Measurements from ENCODE around the gene UBE4A. TPM values are rescaled to one million over a fixed set of nuclear protein-coding genes. Genes with fewer than 3 reads are reported as not detected.

The UBE4A gene
- total and polyA plus RNA-seq, 2 of the 4 experiments (the other 2 are of a cell fraction), result 15.2 to 69.7 TPM

DNA sequence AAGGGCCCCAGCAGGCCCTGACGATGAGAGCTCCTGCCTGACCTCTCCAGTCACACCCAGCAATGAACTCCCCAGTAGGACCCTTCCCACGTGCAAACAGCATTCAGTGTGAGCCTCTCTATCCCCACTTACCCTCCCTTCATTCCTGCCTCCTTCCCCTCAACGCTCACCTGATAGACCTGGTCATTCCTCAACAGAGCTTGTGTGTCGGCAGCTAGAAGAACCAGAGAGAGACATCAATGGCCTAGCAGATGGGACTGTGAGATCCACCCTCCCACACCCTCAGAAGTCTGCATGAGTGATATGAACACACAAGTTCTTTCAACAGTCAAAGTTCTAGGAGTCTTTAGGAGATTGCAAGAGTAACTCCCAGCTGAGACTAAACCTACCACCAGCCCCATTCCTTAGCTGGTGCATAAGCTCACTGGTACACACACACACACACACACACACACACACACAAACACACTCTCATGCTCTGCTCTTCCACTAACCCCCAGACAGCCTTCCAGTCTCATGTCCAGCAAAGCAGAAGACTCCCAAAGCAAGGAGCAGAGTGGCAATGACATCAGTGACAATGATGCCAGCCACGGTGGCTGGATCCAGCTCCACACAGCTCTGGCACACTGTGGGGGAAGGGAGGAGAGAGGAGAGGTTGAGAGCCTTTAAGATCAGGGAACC, 20.0 kb upstream of the UBE4A start:
- no peak overlapping the region for H4K91ac ChIP-seq (ENCODE audit: insufficient read depth, low read depth, low read length)
- H4K20me1 ChIP-seq (ENCODE audit: insufficient read depth, low read length), result no peaks in the 10 kb centered on the region
- no peak overlapping the region for H3K56ac ChIP-seq (ENCODE audit: extremely low read depth, insufficient read depth, low read length)
- no peak overlapping the region for H2AK5ac ChIP-seq (ENCODE audit: low read depth, low read length)
- H2BK15ac ChIP-seq (ENCODE audit: low read depth, low read length), result no peak overlapping the region
- no peaks in the 10 kb centered on the region for H3K9me1 ChIP-seq (ENCODE audit: insufficient read depth, low read length)
- BruUV-seq (replicated peaks), result no TSS peak
- H2AFZ ChIP-seq (replicated peaks; ENCODE audit: low read length, poor library complexity), result no peak overlapping the region
- H3K23ac ChIP-seq (ENCODE audit: low read depth, low read length), result no peak overlapping the region
- no peaks in the 10 kb centered on the region for H3K79me1 ChIP-seq (ENCODE audit: low read depth in 1 of 2, low read length in 2 of 2)
- no peak overlapping the region for H4K8ac ChIP-seq (ENCODE audit: low read depth in 2 of 2, low read length in 2 of 2)
- H3K4me2 ChIP-seq (ENCODE audit: low read depth, low read length), result no peak overlapping the region
- TF ChIP-seq, protein P1, sequence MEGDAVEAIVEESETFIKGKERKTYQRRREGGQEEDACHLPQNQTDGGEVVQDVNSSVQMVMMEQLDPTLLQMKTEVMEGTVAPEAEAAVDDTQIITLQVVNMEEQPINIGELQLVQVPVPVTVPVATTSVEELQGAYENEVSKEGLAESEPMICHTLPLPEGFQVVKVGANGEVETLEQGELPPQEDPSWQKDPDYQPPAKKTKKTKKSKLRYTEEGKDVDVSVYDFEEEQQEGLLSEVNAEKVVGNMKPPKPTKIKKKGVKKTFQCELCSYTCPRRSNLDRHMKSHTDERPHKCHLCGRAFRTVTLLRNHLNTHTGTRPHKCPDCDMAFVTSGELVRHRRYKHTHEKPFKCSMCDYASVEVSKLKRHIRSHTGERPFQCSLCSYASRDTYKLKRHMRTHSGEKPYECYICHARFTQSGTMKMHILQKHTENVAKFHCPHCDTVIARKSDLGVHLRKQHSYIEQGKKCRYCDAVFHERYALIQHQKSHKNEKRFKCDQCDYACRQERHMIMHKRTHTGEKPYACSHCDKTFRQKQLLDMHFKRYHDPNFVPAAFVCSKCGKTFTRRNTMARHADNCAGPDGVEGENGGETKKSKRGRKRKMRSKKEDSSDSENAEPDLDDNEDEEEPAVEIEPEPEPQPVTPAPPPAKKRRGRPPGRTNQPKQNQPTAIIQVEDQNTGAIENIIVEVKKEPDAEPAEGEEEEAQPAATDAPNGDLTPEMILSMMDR (conservative IDR thresholded peaks at IDR 0.05; ENCODE audit: low read depth, low read length), result no peak
- TF ChIP-seq, protein P2, sequence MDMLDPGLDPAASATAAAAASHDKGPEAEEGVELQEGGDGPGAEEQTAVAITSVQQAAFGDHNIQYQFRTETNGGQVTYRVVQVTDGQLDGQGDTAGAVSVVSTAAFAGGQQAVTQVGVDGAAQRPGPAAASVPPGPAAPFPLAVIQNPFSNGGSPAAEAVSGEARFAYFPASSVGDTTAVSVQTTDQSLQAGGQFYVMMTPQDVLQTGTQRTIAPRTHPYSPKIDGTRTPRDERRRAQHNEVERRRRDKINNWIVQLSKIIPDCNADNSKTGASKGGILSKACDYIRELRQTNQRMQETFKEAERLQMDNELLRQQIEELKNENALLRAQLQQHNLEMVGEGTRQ (IDR thresholded peaks at IDR 0.05; ENCODE audit: low read depth, low read length), result no peak
- no peak overlapping the region for H2BK5ac ChIP-seq (ENCODE audit: low read depth, low read length, poor library complexity, severe bottlenecking)
- H3K4ac ChIP-seq (ENCODE audit: low read depth, low read length), result no peak overlapping the region
- no peak overlapping the region for H3K18ac ChIP-seq (ENCODE audit: low read depth, low read length)
- no peak overlapping the region for H2AK9ac ChIP-seq (replicated peaks; ENCODE audit: low read depth, low read length, poor library complexity)
- H4K5ac ChIP-seq (ENCODE audit: low read depth, low read length), result no peak overlapping the region
- H3K4me1 ChIP-seq (ENCODE audit: control insufficient read depth, insufficient read depth, low read length), result no peaks in the 10 kb centered on the region
- dilution Hi-C loops (cut with HindIII; ENCODE audit: low sequenced_read_pairs, unreplicated experiment), result no loop called here
- no peaks in the 10 kb centered on the region for H3K36me3 ChIP-seq (ENCODE audit: control insufficient read depth, insufficient read depth, low read length)
- no peaks in the 10 kb centered on the region for H3K9me3 ChIP-seq (ENCODE audit: control insufficient read depth, insufficient read depth, low read length)
- no peak overlapping the region for H3K27ac ChIP-seq (ENCODE audit: insufficient read depth, low read length)
- POLR2A ChIA-PET (ENCODE audit: unreplicated experiment), result no interaction called here
- H2BK20ac ChIP-seq (ENCODE audit: low read depth, low read length), result no peak overlapping the region
- WGBS, 2 experiments (ENCODE audit: extremely low coverage in 2 of 2, insufficient read length in 1 of 2), result 40% methylated on average over 2 of the region's 5 CpGs; no CpG with 5 or more reads in 1 of the 2 experiments
- H3K9ac ChIP-seq (ENCODE audit: low read depth, low read length), result no peak overlapping the region
- intact Hi-C loops (cut with micrococcal nuclease), result no loop called here
- ATAC-seq (ENCODE audit: low read depth) (no peak), DNase-seq (no peak)
- no peak overlapping the region for H2BK120ac ChIP-seq (ENCODE audit: low read depth, low read length)
- H3K27me3 ChIP-seq (ENCODE audit: control insufficient read depth, insufficient read depth, low read length), result peaks cover 13% of the 10 kb centered on the region
- CTCF ChIA-PET, result no interaction called here
- H3K4me3 ChIP-seq (ENCODE audit: insufficient read depth, low read depth, low read length), result no peak overlapping the region
- in situ Hi-C loops (cut with MboI; ENCODE audit: low sequenced_read_pairs), result no loop called here
- H3K14ac ChIP-seq (replicated peaks; ENCODE audit: low read depth, low read length), result no peak overlapping the region
